HG02763 (cell line): ENCODE data around the gene CNIH3.
"Not testable (repeated sequence)": the region's sequence is repeated elsewhere in the genome, so short reads cannot be mapped to it uniquely, and the experiment has no call there.

Source experiments
- ATAC-seq: cut with Tn5 transposase; IDR thresholded peaks from one replicate; pipeline ENCODE4 v1.9.1; 2021; ENCODE audit warnings: mild to moderate bottlenecking, moderate library complexity; ENCODE audit not compliant: unreplicated experiment

CNIH3 gene

GRCh38 chr1:224684979-224685425 is 68.9 kb downstream of the CNIH3 start:
- no peak for ATAC-seq

GRCh38 chr1:224686140-224686539 is 70.0 kb downstream of the CNIH3 start:
- not testable (repeated sequence) for ATAC-seq

- no peak for ATAC-seq
Observed at GRCh38 chr1:224687465-224687864, 71.3 kb downstream of the CNIH3 start.

GRCh38 chr1:224689374-224689773 is 73.3 kb downstream of the CNIH3 start:
- ATAC-seq, result no peak

- ATAC-seq, result no peak
Observed at GRCh38 chr1:224690576-224690975, 74.5 kb downstream of the CNIH3 start.

- ATAC-seq, result no peak
Observed at GRCh38 chr1:224691148-224691925, 75.2 kb downstream of the CNIH3 start.

- ATAC-seq, result no peak
Observed at GRCh38 chr1:224694969-224695368, 78.9 kb downstream of the CNIH3 start.

- no peak for ATAC-seq
Observed at GRCh38 chr1:224696021-224696420, 79.9 kb downstream of the CNIH3 start.

GRCh38 chr1:224696891-224697765 is 81.0 kb downstream of the CNIH3 start:
- no peak for ATAC-seq

- ATAC-seq, result no peak
Observed at GRCh38 chr1:224698015-224698451, 81.9 kb downstream of the CNIH3 start.

- ATAC-seq, result no peak
Observed at GRCh38 chr1:224700918-224701531, 84.9 kb downstream of the CNIH3 start.

- ATAC-seq, result no peak
Observed at GRCh38 chr1:224703702-224704101, 87.6 kb downstream of the CNIH3 start.

- no peak for ATAC-seq
Observed at GRCh38 chr1:224704107-224704735, 88.1 kb downstream of the CNIH3 start.

GRCh38 chr1:224705578-224705977 is 89.5 kb downstream of the CNIH3 start:
- no peak for ATAC-seq

GRCh38 chr1:224707843-224708725 is 92.0 kb downstream of the CNIH3 start:
- ATAC-seq, result no peak

- no peak for ATAC-seq
Observed at GRCh38 chr1:224710196-224710595, 94.1 kb downstream of the CNIH3 start.

- ATAC-seq, result not testable (repeated sequence)
Observed at GRCh38 chr1:224711231-224711756, 95.2 kb downstream of the CNIH3 start.

- ATAC-seq, result no peak
Observed at GRCh38 chr1:224711876-224712275, 95.8 kb downstream of the CNIH3 start.

- no peak for ATAC-seq
Observed at GRCh38 chr1:224713228-224713627, 97.1 kb downstream of the CNIH3 start.

GRCh38 chr1:224714553-224714952 is 98.4 kb downstream of the CNIH3 start:
- no peak for ATAC-seq
